Measurements from ENCODE around the gene CLEC19A.

The CLEC19A gene

GRCh38 chr16:19295393-19295792 is 9.9 kb downstream of the CLEC19A start:
- Histone ChIP-seq H2AFZ (ENCODE audit: low read length) (no peak overlapping the region), H3K9me3 (ENCODE audit: insufficient read depth, low read depth, low read length) (no peaks in the 10 kb centered on the region; the same call in 1 of the 2 replicates), H4K20me1 (ENCODE audit: insufficient read depth, low read length, poor library complexity, severe bottlenecking) (no peaks in the 10 kb centered on the region), H3F3A (ENCODE audit: low read depth) (no peaks in the 10 kb centered on the region), H3K9me2 (replicated peaks; ENCODE audit: low read depth, low read length) (no peaks in the 10 kb centered on the region), H3K4me3 (ENCODE audit: low read length, poor library complexity, severe bottlenecking) (no peak overlapping the region), H3K79me2 (ENCODE audit: insufficient read depth, low read length) (no peaks in the 10 kb centered on the region), H3K36me3 (ENCODE audit: insufficient read depth, low read length) (no peaks in the 10 kb centered on the region), H3K27me3 (ENCODE audit: insufficient read depth, low read length, poor library complexity, severe bottlenecking) (no peaks in the 10 kb centered on the region), H3K4me2 (ENCODE audit: low read depth, low read length, poor library complexity, severe bottlenecking) (no peak overlapping the region), H3K9ac (ENCODE audit: low read depth, low read length, poor library complexity, severe bottlenecking) (no peak overlapping the region), H3K4me1 (ENCODE audit: insufficient read depth, low read length, poor library complexity, severe bottlenecking) (no peaks in the 10 kb centered on the region)
- TF ChIP-seq EZH2phosphoT487 (IDR thresholded peaks at IDR 0.05; ENCODE audit: borderline replicate concordance) (no peak), CTCF (conservative IDR thresholded peaks at IDR 0.05; ENCODE audit: low read length) (no peak)

GRCh38 chr16:19297454-19297853 is 11.9 kb downstream of the CLEC19A start:
- no peaks in the 10 kb centered on the region for H3K79me2 ChIP-seq (ENCODE audit: insufficient read depth, low read length)
- no peaks in the 10 kb centered on the region for H3K4me1 ChIP-seq (ENCODE audit: insufficient read depth, low read length, poor library complexity, severe bottlenecking)
- H3K9ac ChIP-seq (ENCODE audit: low read depth, low read length, poor library complexity, severe bottlenecking): no peak overlapping the region
- H3K4me3 ChIP-seq (ENCODE audit: low read length, poor library complexity, severe bottlenecking): no peak overlapping the region
- no peaks in the 10 kb centered on the region for H3K27me3 ChIP-seq (ENCODE audit: insufficient read depth, low read length, poor library complexity, severe bottlenecking)
- no peaks in the 10 kb centered on the region for H3F3A ChIP-seq (ENCODE audit: low read depth)
- H4K20me1 ChIP-seq (ENCODE audit: insufficient read depth, low read length, poor library complexity, severe bottlenecking): no peaks in the 10 kb centered on the region
- H3K9me3 ChIP-seq (ENCODE audit: insufficient read depth, low read depth, low read length): no peaks in the 10 kb centered on the region; the same call in 1 of the 2 replicates
- H3K36me3 ChIP-seq (ENCODE audit: insufficient read depth, low read length): no peaks in the 10 kb centered on the region
- TF ChIP-seq CTCF (conservative IDR thresholded peaks at IDR 0.05; ENCODE audit: low read length) (no peak), EZH2phosphoT487 (IDR thresholded peaks at IDR 0.05; ENCODE audit: borderline replicate concordance) (no peak)
- H3K4me2 ChIP-seq (ENCODE audit: low read depth, low read length, poor library complexity, severe bottlenecking): no peak overlapping the region
- no peaks in the 10 kb centered on the region for H3K9me2 ChIP-seq (replicated peaks; ENCODE audit: low read depth, low read length)
- H2AFZ ChIP-seq (ENCODE audit: low read length): no peak overlapping the region

GRCh38 chr16:19299565-19299964 is 14.0 kb downstream of the CLEC19A start:
- Histone ChIP-seq H3K9ac (ENCODE audit: low read depth, low read length, poor library complexity, severe bottlenecking) (no peak overlapping the region), H4K20me1 (ENCODE audit: insufficient read depth, low read length, poor library complexity, severe bottlenecking) (no peaks in the 10 kb centered on the region), H3K9me2 (replicated peaks; ENCODE audit: low read depth, low read length) (no peaks in the 10 kb centered on the region), H3K4me2 (ENCODE audit: low read depth, low read length, poor library complexity, severe bottlenecking) (no peak overlapping the region), H3K9me3 (ENCODE audit: insufficient read depth, low read depth, low read length) (no peaks in the 10 kb centered on the region; the same call in 1 of the 2 replicates), H2AFZ (ENCODE audit: low read length) (no peak overlapping the region), H3K79me2 (ENCODE audit: insufficient read depth, low read length) (no peaks in the 10 kb centered on the region), H3K36me3 (ENCODE audit: insufficient read depth, low read length) (no peaks in the 10 kb centered on the region), H3K4me1 (ENCODE audit: insufficient read depth, low read length, poor library complexity, severe bottlenecking) (no peaks in the 10 kb centered on the region), H3K4me3 (ENCODE audit: low read length, poor library complexity, severe bottlenecking) (no peak overlapping the region), H3F3A (ENCODE audit: low read depth) (no peaks in the 10 kb centered on the region), H3K27me3 (ENCODE audit: insufficient read depth, low read length, poor library complexity, severe bottlenecking) (no peaks in the 10 kb centered on the region)
- TF ChIP-seq EZH2phosphoT487 (IDR thresholded peaks at IDR 0.05; ENCODE audit: borderline replicate concordance) (no peak), CTCF (conservative IDR thresholded peaks at IDR 0.05; ENCODE audit: low read length) (no peak)

All from Loucy (cell line).